ENCODE results near the gene CIC. TPM values are rescaled to one million over a fixed set of nuclear protein-coding genes. Genes with fewer than 3 reads are reported as not detected.

CIC gene
- total and polyA plus RNA-seq, 9 of the 15 experiments (the other 6 are each of a cell fraction or from before 2014, with no cell fraction given) = 0.07 to 44.7 (median 8.6) TPM

DNA sequence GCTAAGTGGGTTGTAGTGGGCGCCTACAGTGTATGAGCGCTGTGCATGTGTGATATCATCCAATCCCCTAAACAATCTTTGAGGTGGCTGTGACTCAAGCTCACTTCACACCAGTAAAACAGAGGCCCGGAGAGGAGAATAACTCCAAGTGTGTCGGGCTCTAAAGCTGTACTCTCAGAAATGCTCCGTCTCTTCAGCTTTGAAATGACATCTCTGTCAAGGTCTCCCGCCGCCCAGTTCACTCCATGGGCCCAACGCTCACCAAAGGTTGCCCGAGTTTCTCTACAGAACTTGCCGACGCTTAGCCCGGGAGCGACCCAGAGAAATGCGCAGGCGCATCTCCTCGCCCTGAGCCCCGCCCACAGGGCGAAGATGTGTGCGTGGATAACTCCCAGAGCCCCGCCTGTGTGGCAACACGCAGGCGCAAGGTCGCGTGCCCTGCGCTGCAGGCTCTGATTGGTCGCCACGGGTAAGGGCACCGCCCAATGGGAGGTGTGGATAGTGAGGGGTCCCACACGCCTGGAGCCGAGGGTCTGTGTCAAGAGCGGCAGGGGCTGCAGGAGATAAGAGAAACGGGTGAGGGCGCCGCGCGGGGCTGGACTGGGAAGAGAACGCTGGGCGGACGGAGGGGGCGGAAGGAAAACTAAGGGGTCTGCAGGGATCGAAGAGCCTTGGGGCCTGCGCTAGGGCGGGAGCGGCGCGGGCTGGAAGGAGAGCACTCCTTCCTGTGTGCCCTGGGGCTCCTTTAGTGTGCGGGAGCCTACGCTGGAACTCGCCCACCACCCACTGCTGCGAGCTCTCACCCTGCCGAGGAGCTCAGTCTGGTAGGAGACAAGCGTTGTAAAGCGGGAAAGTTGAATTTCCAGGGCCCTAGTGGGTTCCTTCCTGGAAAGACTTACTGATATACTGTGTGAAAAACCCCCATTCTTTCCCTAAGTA, 49.0 kb upstream of the CIC start, which contains the start of gene ZNF526:
Gene ZNF526, plus strand, starts transcription at position 501 of the 939 bp plus-strand sequence. CDS start 4,092 bp downstream, outside the sequence.
- peaks cover 37% of the 10 kb centered on the region for H3K36me3 ChIP-seq (ENCODE audit: control insufficient read depth, insufficient read depth, low read length)
- CTCF ChIA-PET (ENCODE audit: low intra/inter-chr PET ratio) = no interaction called here
- H3K9me1 ChIP-seq (ENCODE audit: control insufficient read depth, insufficient read depth, low read length) = peaks cover 6% of the 10 kb centered on the region
- no peaks in the 10 kb centered on the region for H3K27me3 ChIP-seq (ENCODE audit: control insufficient read depth in 2 of 2, insufficient read depth in 2 of 2, low read length in 2 of 2)
- POLR2A ChIA-PET = interaction anchor here (0.6 to 3.6 kb wide), 7 partner anchors 9 to 1894 kb away, joined by 3 to 28 read pairs (median 3); no protein-coding TSS in a partner anchor
- intact Hi-C loops (cut with micrococcal nuclease) (loop anchor here (2.0 kb wide), 1 partner anchor 23 kb away; the partner anchor contains the start of gene GSK3A), in situ Hi-C loops (cut with MboI) (no loop called here)
- no peaks in the 10 kb centered on the region for H3K9me3 ChIP-seq (replicated peaks; ENCODE audit: control insufficient read depth, insufficient read depth, low read depth, low read length)
- H3K4me2 ChIP-seq (ENCODE audit: insufficient read depth, low read length) = peak within 1 kb of the TSS; percentile 87
- 1% methylated on average over 52 of the region's 53 CpGs for WGBS (ENCODE audit: insufficient coverage, low coverage, missing lambda C conversion rate)
- DNase-seq (ENCODE audit: extremely low read depth in 1 of 4, low spot score in 3 of 4) = peak; percentile 98 to 100 (median 99)
- H3K9ac ChIP-seq (ENCODE audit: insufficient read depth in 1 of 2, low read depth in 2 of 2, low read length in 2 of 2) = peak within 1 kb of the TSS; percentile 91 to 97
- H2AFZ ChIP-seq (ENCODE audit: low read depth, low read length) = peak within 1 kb of the TSS; percentile 78
- peaks cover 84% of the 10 kb centered on the region for H3K79me2 ChIP-seq (ENCODE audit: control insufficient read depth, insufficient read depth, low read length)
- peak; percentile 97 for FAIRE-seq
- H3K4me1 ChIP-seq (replicated peaks in 1 of 2; ENCODE audit: control insufficient read depth in 2 of 2, insufficient read depth in 2 of 2, low read length in 2 of 2) = peaks cover 27 to 55% of the 10 kb centered on the region in 2 experiments
- ATAC-seq = peak; percentile 91
- H4K20me1 ChIP-seq (replicated peaks; ENCODE audit: control insufficient read depth, insufficient read depth, low read length) = peaks cover 19% of the 10 kb centered on the region
- H3K4me3 ChIP-seq = peak within 1 kb of the TSS; percentile 79
- peak within 1 kb of the TSS; percentile 89 for H3K27ac ChIP-seq (ENCODE audit: extremely low read depth, low read depth, low read length)
- TSS peak; percentile 92 for BruUV-seq (replicated peaks)
- peak; percentile 69 for TF ChIP-seq CREM (IDR thresholded peaks at IDR 0.05; ENCODE audit: low read depth)
- TF ChIP-seq, protein P1, sequence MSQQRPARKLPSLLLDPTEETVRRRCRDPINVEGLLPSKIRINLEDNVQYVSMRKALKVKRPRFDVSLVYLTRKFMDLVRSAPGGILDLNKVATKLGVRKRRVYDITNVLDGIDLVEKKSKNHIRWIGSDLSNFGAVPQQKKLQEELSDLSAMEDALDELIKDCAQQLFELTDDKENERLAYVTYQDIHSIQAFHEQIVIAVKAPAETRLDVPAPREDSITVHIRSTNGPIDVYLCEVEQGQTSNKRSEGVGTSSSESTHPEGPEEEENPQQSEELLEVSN (IDR thresholded peaks at IDR 0.05; ENCODE audit: borderline replicate concordance in 1 of 2, extremely low read depth in 1 of 2, insufficient read depth in 1 of 2, insufficient read length in 1 of 2, low read depth in 1 of 2, low read length in 1 of 2, poor library complexity in 1 of 2, severe bottlenecking in 1 of 2) = peak; percentile 19 to 57
- TF ChIP-seq TRIM24 (IDR thresholded peaks at IDR 0.05) = no peak
- TF ChIP-seq, protein P2, sequence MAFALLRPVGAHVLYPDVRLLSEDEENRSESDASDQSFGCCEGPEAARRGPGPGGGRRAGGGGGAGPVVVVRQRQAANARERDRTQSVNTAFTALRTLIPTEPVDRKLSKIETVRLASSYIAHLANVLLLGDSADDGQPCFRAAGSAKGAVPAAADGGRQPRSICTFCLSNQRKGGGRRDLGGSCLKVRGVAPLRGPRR (CRISPR knock-in tag; IDR thresholded peaks at IDR 0.05) = no peak
- TF ChIP-seq ZNF699 (CRISPR knock-in tag; IDR thresholded peaks at IDR 0.05; ENCODE audit: insufficient replicate concordance) = no peak
- peak; percentile 39 for TF ChIP-seq HNRNPLL (IDR thresholded peaks at IDR 0.05; ENCODE audit: low read depth, low read length, poor library complexity, severe bottlenecking)
- peak; percentile 82 for TF ChIP-seq TAF9B (IDR thresholded peaks at IDR 0.05; ENCODE audit: partially characterized antibody)
- peak; percentile 72; the same call in 1 of the 2 replicates for TF ChIP-seq LEF1 (IDR thresholded peaks at IDR 0.05)
- TF ChIP-seq TAF7 (tag; IDR thresholded peaks at IDR 0.05) = peak; percentile 61; the same call in 1 of the 2 replicates
- TF ChIP-seq ZBTB17 (CRISPR knock-in tag; IDR thresholded peaks at IDR 0.05) = peak; percentile 38; the same call in 1 of the 2 replicates
- TF ChIP-seq ILF3 (IDR thresholded peaks at IDR 0.05; ENCODE audit: borderline replicate concordance) = no peak
- TF ChIP-seq HDAC1 (IDR thresholded peaks at IDR 0.05) = peak in 1 of 2 experiments; percentile 94; a peak in 2 of 4 replicates
- TF ChIP-seq POLR2AphosphoS5 (IDR thresholded peaks at IDR 0.05; ENCODE audit: control insufficient read depth, insufficient read depth, low read depth, low read length) = peak; percentile 79; the same call in 1 of the 2 replicates
- peak; percentile 64; the same call in 1 of the 2 replicates for TF ChIP-seq CTBP1 (IDR thresholded peaks at IDR 0.05; ENCODE audit: borderline replicate concordance)
- no peak for TF ChIP-seq ZNF445 (CRISPR knock-in tag; IDR thresholded peaks at IDR 0.05; ENCODE audit: low read depth)
- TF ChIP-seq PML (IDR thresholded peaks at IDR 0.05; ENCODE audit: low read length) = peak; percentile 51
- peak; percentile 30; the same call in 1 of the 2 replicates for TF ChIP-seq MXI1 (IDR thresholded peaks at IDR 0.05; ENCODE audit: low read depth, low read length)
- TF ChIP-seq PHF8 (IDR thresholded peaks at IDR 0.05; ENCODE audit: borderline replicate concordance, low read length) = peak; percentile 94; the same call in 1 of the 2 replicates
- TF ChIP-seq GABPB2 (CRISPR knock-in tag; conservative IDR thresholded peaks at IDR 0.05) = no peak
- no peak for TF ChIP-seq PCBP2 (IDR thresholded peaks at IDR 0.05; ENCODE audit: low read depth, low read length, poor library complexity, severe bottlenecking)
- peak; percentile 6; the same call in 1 of the 2 replicates for TF ChIP-seq BCOR (IDR thresholded peaks at IDR 0.05)
